K562 (cell line): ENCODE data around the gene COL4A1.

Source experiments
- BRF2 ChIP-seq: IDR thresholded peaks from 3 replicates; pipeline ENCODE4 v1.6.1; 2011; ENCODE audit warnings: borderline replicate concordance, mild to moderate bottlenecking; ENCODE audit not compliant: insufficient read length, insufficient read depth
- CTCF ChIP-seq, 3 experiments: IDR thresholded peaks in 2 of 3; conservative IDR thresholded peaks in 1 of 3; 2 replicates each; pipeline ENCODE4 v1.5.1; 2011 to 2012; ENCODE audit warnings: low read length in 3 of 3, mild to moderate bottlenecking in 3 of 3, control low read depth in 2 of 3, improper control_type of control experiment in 1 of 3, inconsistent platforms in 1 of 3, low read depth in 1 of 3, mixed read lengths in 1 of 3, moderate library complexity in 1 of 3; ENCODE audit not compliant: insufficient read depth in 2 of 3
- E2F4 ChIP-seq: sonication (generic); formaldehyde crosslinking; IDR thresholded peaks from 2 replicates; pipeline ENCODE4 v1.8.0; 2022; ENCODE audit warnings: mild to moderate bottlenecking, low read depth, missing genetic modification reagents
- EGR1 ChIP-seq: fragments of 450-650 bp; conservative IDR thresholded peaks from 2 replicates; pipeline ENCODE4 v1.6.1; 2017; ENCODE audit warnings: mild to moderate bottlenecking
- EZH2 ChIP-seq: IDR thresholded peaks from 2 replicates; pipeline ENCODE4 v1.6.1; 2012; ENCODE audit warnings: low read depth, mild to moderate bottlenecking, inconsistent platforms, low read length, borderline replicate concordance
- NFATC3 ChIP-seq: fragments of 450-650 bp; IDR thresholded peaks from 2 replicates; pipeline ENCODE4 v1.6.1; 2017; ENCODE audit warnings: mild to moderate bottlenecking
- POLR2A ChIP-seq: fragments of 450-650 bp; conservative IDR thresholded peaks from 2 replicates; pipeline ENCODE4 v1.6.1; 2016
- REST ChIP-seq, 2 experiments: fragments of 450-650 bp; formaldehyde crosslinking in 1 of 2; IDR thresholded peaks; 2 replicates each; pipeline versions ENCODE4 v1.4.0 to v1.6.1; 2014 to 2020; ENCODE audit warnings: mild to moderate bottlenecking in 2 of 2, borderline replicate concordance in 1 of 2, low read depth in 1 of 2

- TF ChIP-seq E2F4 (CRISPR knock-in tag) (no peak), EZH2 (no peak), REST (IDR thresholded peaks at IDR 0.05; ENCODE audit: borderline replicate concordance) (no peak), REST (CRISPR knock-in tag; IDR thresholded peaks at IDR 0.05; ENCODE audit: low read depth) (no peak), BRF2 (no peak), POLR2A (no peak), EGR1 (no peak), NFATC3 (no peak), CTCF (IDR thresholded peaks at IDR 0.05 in 2 of 3, conservative IDR thresholded peaks at IDR 0.05 in 1 of 3; ENCODE audit: insufficient read depth in 2 of 3, low read depth in 1 of 3, low read length in 3 of 3) (no peak)
Observed at GRCh38 chr13:110289661-110290060, 17.3 kb downstream of the COL4A1 start.
